22Rv1 (cell line): ENCODE data around the gene PDE10A.

ENCODE experiments used
- CTCF ChIP-seq: fragments of 450-650 bp; IDR thresholded peaks from 2 replicates; pipeline ENCODE4 v1.5.1; 2017; ENCODE audit warnings: mild to moderate bottlenecking
- ZFX ChIP-seq: fragments of 450-650 bp; IDR thresholded peaks from 2 replicates; pipeline ENCODE4 v1.6.1; 2017; ENCODE audit warnings: antibody characterized with exemption, borderline replicate concordance

DNA sequence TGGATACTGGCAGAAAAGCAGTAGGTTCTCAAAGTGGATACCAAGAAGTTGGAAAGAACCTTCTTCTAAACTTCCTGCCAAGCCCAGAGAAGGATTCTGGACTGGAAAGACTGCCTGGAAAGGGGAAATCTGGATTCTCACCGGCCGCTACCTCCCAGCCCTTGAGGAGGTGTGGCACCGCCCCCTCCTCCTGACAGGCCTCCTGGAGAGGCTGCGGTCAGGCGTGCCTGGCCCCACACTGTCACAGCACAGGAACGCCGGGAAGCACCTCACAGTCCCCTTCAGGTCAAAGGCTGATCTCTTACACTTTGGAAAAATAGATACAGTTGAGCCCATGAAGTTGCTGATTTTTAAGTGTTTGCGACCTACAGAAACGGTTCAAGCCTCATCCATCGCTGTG is 16.3 kb upstream of the PDE10A start:
- TF ChIP-seq CTCF: no peak
- no peak for TF ChIP-seq ZFX
